KOPT-K1 (cell line): ENCODE measurements around the gene DMBT1.

Source experiments
- H3K27ac ChIP-seq: fragments of 200-600 bp; sonication (generic); 2 replicates; pipeline ENCODE4 v1.5.1; 2016; ENCODE audit warnings: antibody characterized with exemption, mild to moderate bottlenecking, low read depth, low read length; ENCODE audit not compliant: poor library complexity, severe bottlenecking
- H3K36me3 ChIP-seq: fragments of 200-600 bp; sonication (generic); 2 replicates; pipeline ENCODE4 v1.5.1; 2017; ENCODE audit warnings: antibody characterized with exemption, mild to moderate bottlenecking, low read length, moderate library complexity; ENCODE audit not compliant: insufficient read depth
- H3K9me3 ChIP-seq: fragments of 200-600 bp; sonication (generic); 2 replicates; pipeline ENCODE4 v1.5.1; 2017; ENCODE audit warnings: antibody characterized with exemption, low read length, mild to moderate bottlenecking; ENCODE audit not compliant: insufficient read depth, poor library complexity, severe bottlenecking

Gene DMBT1

DNA sequence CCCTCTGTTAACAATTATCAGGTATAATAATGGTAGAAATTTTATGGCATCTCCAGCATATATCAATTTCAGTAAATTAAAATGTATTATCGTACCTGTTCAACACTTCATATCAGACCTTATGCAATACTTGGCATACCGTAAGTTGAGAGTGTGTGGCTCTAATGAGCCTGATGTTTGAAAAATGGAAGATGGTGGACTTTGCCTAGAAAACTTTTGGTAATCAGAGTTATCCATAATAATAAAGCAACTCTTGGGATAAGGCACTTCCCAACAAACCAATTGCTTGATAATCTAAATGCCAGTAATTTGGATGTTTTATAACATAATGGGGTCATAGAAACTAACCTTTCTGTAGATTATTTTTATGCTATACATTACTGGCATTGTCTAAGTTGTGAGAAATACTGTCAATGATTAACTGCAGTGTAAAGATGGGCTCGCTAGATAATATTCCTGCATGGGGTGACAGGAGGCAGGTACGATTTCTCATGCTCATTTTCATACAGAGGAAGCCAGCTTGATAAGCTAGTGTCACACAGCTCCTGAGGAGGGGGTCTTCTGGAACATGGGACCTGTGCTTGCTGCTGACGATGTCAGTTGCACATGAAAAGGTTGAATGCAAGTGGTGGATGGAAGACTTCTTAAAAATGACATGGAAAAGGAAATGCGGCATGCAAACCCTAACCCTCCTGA lies 27.8 kb upstream of the DMBT1 start:
- no peaks in the 10 kb centered on the region for H3K9me3 ChIP-seq
- no peaks in the 10 kb centered on the region for H3K36me3 ChIP-seq
- no peak overlapping the region for H3K27ac ChIP-seq

DNA sequence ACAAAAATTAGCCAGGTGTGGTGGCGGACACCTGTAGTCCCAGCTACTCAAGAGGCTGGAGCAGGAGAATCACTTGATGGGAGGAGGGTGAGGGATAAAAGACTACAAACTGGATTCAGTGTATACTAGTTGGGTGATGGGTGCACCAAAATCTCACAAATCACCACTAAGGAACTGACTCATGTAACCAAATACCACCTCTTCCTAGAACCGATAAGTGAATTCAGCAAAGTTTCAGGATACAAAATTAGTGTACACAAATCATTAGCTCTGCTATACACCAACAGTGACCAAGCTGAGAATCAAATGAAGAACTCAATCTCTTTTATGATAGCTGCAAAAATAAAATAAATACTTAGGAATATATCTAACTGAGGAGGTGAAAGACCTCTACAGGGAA lies 23.0 kb upstream of the DMBT1 start:
- H3K36me3 ChIP-seq, result no peaks in the 10 kb centered on the region
- H3K27ac ChIP-seq, result no peak overlapping the region
- no peaks in the 10 kb centered on the region for H3K9me3 ChIP-seq

DNA sequence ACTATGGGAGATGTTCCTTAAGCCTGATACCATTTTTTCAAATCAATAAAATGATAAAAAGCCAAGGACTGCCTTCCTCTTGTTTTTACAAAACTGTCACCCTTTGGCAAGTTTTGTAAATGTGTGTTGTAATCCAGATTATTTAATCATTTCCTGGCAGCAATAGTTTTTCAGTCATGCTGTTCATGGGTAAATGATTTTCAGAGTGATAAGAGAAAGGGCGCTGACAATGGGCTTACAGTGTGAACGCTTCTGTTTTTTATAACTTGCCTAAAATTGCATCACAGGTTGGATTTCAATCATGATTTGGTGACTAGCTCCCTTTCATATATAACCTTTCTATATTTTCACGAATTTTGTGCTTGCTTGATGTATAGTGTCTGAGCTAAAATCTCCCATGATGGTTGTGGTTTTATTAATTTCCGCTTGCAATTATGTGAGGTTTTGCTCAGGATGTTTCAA lies 19.0 kb upstream of the DMBT1 start:
- no peak overlapping the region for H3K27ac ChIP-seq
- H3K36me3 ChIP-seq, result no peaks in the 10 kb centered on the region
- H3K9me3 ChIP-seq, result no peaks in the 10 kb centered on the region

- H3K36me3 ChIP-seq, result no peaks in the 10 kb centered on the region
- no peaks in the 10 kb centered on the region for H3K9me3 ChIP-seq
- no peak overlapping the region for H3K27ac ChIP-seq
Measured at GRCh38 chr10:122543676-122544445, 16.7 kb upstream of the DMBT1 start.

- Histone ChIP-seq H3K9me3 (no peaks in the 10 kb centered on the region), H3K36me3 (no peaks in the 10 kb centered on the region), H3K27ac (no peak overlapping the region)
Measured at GRCh38 chr10:122544493-122544892, 16.1 kb upstream of the DMBT1 start.

DNA sequence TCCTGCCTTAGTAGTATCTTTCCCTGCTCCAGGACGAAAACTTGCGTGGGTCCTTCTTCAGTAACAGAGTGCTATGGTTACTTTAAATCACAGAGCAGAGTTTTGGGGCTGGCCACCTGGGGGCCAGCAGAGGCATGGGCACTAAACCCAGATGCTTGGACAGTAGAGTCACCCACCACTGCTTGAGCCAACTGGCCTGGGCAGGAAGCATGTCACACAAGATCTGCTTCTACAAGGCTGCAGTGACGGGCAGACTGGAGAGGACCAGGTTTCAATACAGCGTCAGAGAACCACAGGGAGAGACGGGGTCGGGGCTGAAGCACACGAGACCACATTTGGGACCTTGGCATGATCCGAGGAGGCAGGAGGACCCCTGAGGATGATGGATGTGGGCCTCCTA lies 14.3 kb upstream of the DMBT1 start:
- no peaks in the 10 kb centered on the region for H3K36me3 ChIP-seq
- no peak overlapping the region for H3K27ac ChIP-seq
- no peaks in the 10 kb centered on the region for H3K9me3 ChIP-seq

DNA sequence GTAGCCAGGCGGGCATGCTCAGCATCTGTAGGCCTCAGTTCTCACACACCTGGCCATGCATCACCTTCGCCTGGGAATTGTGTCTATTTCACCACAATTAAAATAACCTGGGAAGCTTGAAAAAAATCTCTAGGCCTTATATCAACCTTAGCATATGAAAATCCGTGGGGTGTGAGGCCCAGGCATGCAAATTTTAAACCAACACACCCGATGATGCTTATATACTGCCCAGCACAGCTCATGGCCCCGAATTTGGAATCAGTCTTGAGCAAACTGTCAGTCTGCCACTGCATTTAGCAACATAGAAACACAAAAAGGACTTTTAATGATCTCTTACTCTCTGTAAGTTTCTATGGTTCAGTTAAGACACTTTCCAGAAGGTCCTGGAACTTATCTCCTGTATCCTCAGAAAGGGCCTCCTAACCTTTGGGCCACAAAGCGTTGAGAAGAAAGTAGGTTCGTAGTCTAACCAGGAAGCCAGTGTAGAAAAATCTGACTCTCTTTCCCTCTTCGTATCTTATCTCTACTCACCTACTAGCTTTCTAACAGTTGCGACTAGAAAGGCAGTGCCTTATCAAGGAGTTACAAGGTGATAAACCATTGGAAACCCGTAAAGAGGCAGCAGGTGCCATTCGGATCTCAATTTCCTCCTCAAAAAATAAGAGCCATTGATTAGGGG lies 12.0 kb upstream of the DMBT1 start:
- Histone ChIP-seq H3K9me3 (no peaks in the 10 kb centered on the region), H3K27ac (no peak overlapping the region), H3K36me3 (no peaks in the 10 kb centered on the region)

DNA sequence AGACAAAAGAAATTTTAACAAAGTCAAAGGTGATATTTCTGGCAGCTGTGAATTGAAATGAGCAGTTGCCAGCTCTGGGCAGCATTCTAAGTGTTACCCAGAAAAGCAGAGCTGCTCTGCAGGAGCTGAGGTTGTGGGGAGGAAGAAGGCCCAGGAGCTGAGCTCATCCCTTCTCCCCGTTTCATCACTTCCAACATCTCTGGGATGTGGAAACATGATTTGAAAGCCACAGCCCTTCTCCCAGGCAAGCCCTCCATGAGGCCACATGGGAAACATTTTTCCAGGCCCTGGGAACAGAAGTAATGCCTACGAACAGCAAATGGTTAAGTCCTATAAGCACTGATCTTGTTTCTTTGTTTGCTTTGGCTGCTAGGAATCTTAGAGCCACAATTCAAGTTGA lies 10.9 kb upstream of the DMBT1 start:
- Histone ChIP-seq H3K36me3 (no peaks in the 10 kb centered on the region), H3K9me3 (no peaks in the 10 kb centered on the region), H3K27ac (no peak overlapping the region)

- H3K36me3 ChIP-seq, result no peaks in the 10 kb centered on the region
- no peak overlapping the region for H3K27ac ChIP-seq
- H3K9me3 ChIP-seq, result no peaks in the 10 kb centered on the region
Measured at GRCh38 chr10:122550427-122550826, 10.1 kb upstream of the DMBT1 start.

DNA sequence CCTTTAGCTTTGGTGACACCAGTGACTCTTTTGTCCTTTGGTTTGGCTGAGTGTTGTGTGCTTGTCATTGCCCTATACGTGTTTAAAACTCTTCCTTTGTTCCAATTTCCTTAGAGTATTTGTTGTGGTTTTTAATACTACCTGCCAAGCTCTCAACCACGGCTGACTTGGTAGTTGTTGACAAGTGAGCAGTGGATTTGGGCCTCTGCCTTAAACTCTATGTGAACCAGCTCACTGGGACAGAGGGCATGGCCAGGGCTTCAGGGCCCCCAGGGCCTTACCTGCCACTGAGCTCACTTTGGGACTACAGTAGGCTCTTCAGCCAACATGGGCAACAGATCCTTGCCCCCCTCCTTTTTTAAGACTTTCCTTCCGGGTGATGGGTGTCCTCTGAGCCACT lies 9.6 kb upstream of the DMBT1 start:
- Histone ChIP-seq H3K36me3 (no peaks in the 10 kb centered on the region), H3K27ac (peak overlapping the region; percentile 36), H3K9me3 (no peaks in the 10 kb centered on the region)

- peak overlapping the region; percentile 36 for H3K27ac ChIP-seq
- H3K9me3 ChIP-seq, result no peaks in the 10 kb centered on the region
- no peaks in the 10 kb centered on the region for H3K36me3 ChIP-seq
Measured at GRCh38 chr10:122551450-122551849, 9.1 kb upstream of the DMBT1 start.

DNA sequence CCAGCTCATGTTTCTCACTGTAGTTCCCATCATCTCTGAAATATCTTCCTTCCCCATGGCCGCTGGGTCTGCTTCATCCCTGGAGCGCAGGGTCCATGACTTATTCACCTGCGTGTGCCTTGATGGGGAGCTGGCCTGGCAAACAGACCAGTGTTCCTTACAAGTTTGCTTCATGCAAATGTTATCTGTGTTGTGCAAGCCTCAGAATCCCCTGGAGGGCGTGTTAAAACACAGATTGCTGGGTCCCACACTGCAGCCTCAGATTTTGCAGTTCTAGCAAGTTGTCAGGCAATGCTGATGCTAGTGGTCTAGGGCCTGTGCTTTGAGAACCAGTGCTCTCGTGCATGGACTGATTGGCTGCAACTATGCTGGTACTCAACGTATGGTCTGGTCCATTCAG lies 7.2 kb upstream of the DMBT1 start:
- Histone ChIP-seq H3K27ac (no peak overlapping the region), H3K36me3 (no peaks in the 10 kb centered on the region), H3K9me3 (no peaks in the 10 kb centered on the region)

DNA sequence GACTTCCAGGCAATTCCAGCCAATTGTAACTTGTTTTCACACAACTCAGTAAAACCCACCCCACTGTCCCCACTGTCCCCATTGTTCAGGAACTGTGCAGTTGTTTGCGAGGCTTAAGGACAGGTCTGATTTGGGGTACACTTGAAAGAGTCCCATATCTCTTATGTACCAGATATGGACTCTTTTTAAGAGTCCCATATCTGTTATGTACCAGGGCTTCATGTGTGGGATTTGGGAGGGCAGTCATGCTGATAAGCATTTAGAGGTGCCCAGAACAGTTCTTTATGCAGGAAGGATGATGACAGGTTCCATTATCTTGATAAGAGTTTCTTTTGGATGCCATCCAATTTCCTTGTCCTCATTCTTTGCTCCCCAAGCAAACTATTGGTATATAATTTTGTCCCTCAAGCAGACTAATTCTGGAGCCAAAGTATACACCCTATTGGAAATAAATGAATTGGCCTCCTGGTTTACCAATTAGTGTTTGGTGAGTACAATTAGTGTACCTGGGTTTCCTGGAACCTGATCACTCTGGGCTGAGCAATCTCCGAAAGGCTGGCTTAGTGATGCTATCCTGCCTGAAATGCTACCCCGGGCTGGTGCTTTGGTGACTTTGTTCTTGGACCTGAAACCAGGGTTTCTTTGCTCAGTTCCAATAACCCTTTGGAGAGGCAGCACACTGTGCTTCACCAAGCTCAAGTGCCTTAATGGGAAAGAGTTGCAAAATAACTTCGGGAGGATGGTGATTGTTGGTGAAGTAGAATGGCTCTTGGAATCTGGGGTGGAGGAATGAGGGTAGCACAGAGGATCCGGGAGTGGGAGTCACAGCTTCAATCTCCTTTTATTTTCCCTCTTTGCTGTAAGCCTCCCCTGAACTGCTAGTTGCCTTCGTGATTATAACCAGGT lies 6.2 kb upstream of the DMBT1 start:
- H3K27ac ChIP-seq, result no peak overlapping the region
- no peaks in the 10 kb centered on the region for H3K36me3 ChIP-seq
- H3K9me3 ChIP-seq, result no peaks in the 10 kb centered on the region

GRCh38 chr10:122555442-122555841 lies 5.1 kb upstream of the DMBT1 start:
- no peaks in the 10 kb centered on the region for H3K36me3 ChIP-seq
- no peak overlapping the region for H3K27ac ChIP-seq
- no peaks in the 10 kb centered on the region for H3K9me3 ChIP-seq

DNA sequence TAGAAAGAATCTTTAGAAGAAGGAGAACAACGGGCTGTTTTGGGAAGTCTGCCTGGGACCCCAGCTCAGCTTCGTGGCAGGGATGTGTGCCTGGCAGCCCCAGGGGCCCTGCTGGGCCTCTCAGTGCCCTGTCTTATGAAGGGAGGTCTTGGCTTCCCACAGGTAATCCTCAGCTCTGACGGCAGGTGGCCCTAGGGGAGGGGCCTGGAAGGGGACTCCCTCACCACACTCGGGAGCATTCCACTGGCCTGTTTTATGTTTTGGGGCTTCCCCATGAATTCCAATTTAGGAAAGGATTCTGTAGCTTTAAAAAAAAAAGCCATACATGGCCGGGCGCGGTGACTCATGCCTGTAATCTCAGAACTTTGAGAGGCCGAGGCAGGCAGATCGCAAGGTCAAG lies 3.0 kb upstream of the DMBT1 start:
- Histone ChIP-seq H3K36me3 (no peaks in the 10 kb centered on the region), H3K9me3 (no peaks in the 10 kb centered on the region), H3K27ac (no peak overlapping the region)
